Adrenal gland (tissue), 5 donors: ENCODE results near the gene TIMM50.

Source experiments
- POLR2A ChIP-seq, 2 donors: fragments of 450-650 bp; IDR thresholded peaks; one replicate each; pipeline ENCODE4 v1.6.1; 2017; ENCODE audit warnings: antibody characterized with exemption in 2 of 2, mild to moderate bottlenecking in 2 of 2, moderate library complexity in 1 of 2
- TF ChIP-seq, protein P1 (sequence below), 6 experiments: fragments of 450-650 bp in 4 of 6; fragments of 200-600 bp in 2 of 6; sonication (generic) in 1 of 6; IDR thresholded peaks; 1 replicate in 5 of 6; 2 replicates in 1 of 6; pipeline versions ENCODE4 v1.5.1 to v1.8.0; 2016 to 2021; ENCODE audit warnings: antibody characterized with exemption in 6 of 6, mild to moderate bottlenecking in 2 of 6, moderate library complexity in 1 of 6
- donor health status: DM: no; HTN: no; CAD: no.

DNA sequence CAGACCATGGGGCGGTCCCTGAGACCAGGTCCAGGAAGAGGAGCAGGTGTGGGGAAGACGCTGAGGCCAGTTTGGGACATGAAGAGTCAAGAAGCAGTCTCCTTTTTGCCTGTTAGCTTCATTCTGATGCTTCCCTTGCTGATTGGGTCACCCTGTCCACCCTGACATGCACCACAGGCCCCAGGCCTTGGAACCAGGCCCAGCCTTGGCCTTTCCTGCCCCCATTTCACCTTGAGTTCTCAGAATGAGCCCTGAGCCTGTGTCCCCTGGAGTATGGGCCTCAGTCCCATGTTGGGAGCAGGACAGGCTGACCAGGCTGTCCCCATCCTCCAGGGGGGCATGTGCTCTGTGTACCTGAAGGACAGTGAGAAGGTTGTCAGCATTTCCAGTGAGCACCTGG lies 4.9 kb upstream of the TIMM50 start:
- TF ChIP-seq, protein P1, sequence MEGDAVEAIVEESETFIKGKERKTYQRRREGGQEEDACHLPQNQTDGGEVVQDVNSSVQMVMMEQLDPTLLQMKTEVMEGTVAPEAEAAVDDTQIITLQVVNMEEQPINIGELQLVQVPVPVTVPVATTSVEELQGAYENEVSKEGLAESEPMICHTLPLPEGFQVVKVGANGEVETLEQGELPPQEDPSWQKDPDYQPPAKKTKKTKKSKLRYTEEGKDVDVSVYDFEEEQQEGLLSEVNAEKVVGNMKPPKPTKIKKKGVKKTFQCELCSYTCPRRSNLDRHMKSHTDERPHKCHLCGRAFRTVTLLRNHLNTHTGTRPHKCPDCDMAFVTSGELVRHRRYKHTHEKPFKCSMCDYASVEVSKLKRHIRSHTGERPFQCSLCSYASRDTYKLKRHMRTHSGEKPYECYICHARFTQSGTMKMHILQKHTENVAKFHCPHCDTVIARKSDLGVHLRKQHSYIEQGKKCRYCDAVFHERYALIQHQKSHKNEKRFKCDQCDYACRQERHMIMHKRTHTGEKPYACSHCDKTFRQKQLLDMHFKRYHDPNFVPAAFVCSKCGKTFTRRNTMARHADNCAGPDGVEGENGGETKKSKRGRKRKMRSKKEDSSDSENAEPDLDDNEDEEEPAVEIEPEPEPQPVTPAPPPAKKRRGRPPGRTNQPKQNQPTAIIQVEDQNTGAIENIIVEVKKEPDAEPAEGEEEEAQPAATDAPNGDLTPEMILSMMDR (IDR thresholded peaks at IDR 0.05): no peak
- TF ChIP-seq POLR2A (IDR thresholded peaks at IDR 0.05): no peak
